SHP77 treated with DMSO at 0.1 percent for 48 hours (cell line): Measurements from ENCODE around the gene ATP2A1.
A peak's percentile ranks its signal among the peaks of the same experiment; 100 is the strongest.
"Not testable (repeated sequence)": the region's sequence is repeated elsewhere in the genome, so short reads cannot be mapped to it uniquely, and the experiment has no call there.

ENCODE experiments used
- DNase-seq: peaks from one replicate; lab custom pipeline; 2025; lab: John Stamatoyannopoulos, UW

ATP2A1 gene

GRCh38 chr16:28910086-28911031 lies 32.1 kb downstream of the ATP2A1 start:
- DNase-seq: peak; percentile 38

GRCh38 chr16:28912558-28912957 lies 34.3 kb downstream of the ATP2A1 start:
- no peak for DNase-seq

- peak; percentile 13 for DNase-seq
Observed at GRCh38 chr16:28913946-28914724, 35.8 kb downstream of the ATP2A1 start.

DNA sequence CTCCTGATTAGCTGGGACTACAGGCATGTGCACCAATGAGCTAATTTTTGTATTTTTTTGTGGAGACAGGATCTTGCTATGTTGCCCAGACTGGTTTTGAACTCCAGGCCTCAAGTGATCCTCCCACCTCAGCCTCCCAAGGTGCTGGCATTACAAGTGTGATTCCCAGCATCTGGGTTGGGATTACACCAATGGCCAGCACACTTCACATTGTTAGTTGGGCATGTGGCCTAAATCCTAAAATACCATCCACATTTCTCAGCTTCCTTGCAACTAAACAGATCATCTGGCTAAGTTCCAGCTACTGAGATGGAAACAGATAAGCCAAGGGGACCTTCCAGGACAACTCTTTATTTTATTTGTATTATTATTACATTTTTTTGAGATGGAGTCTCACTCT lies 36.9 kb downstream of the ATP2A1 start:
- no peak for DNase-seq

- no peak for DNase-seq
Observed at GRCh38 chr16:28917095-28917494, 38.8 kb downstream of the ATP2A1 start.

GRCh38 chr16:28918698-28919097 lies 40.4 kb downstream of the ATP2A1 start:
- no peak for DNase-seq

DNA sequence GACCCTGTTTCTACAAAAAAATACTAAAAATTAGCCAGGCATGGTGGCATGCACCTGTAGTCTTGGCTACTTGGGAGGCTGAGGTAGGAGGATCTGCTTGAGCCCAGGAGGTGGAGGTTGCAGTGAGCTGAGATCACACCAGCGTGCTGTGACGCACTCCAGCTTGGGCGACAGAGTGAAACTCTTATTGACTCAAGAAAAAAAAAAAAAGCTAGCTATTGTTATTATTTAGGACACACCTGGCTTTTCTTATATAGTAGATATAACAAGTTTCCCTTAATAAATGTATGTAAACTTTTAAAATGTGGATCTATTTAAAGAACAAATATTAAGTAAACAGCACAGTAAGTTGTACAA lies 44.9 kb downstream of the ATP2A1 start:
- DNase-seq: no peak

GRCh38 chr16:28923652-28924398 lies 45.5 kb downstream of the ATP2A1 start:
- DNase-seq: no peak

- DNase-seq: no peak
Observed at GRCh38 chr16:28924399-28924761, 46.1 kb downstream of the ATP2A1 start.

DNA sequence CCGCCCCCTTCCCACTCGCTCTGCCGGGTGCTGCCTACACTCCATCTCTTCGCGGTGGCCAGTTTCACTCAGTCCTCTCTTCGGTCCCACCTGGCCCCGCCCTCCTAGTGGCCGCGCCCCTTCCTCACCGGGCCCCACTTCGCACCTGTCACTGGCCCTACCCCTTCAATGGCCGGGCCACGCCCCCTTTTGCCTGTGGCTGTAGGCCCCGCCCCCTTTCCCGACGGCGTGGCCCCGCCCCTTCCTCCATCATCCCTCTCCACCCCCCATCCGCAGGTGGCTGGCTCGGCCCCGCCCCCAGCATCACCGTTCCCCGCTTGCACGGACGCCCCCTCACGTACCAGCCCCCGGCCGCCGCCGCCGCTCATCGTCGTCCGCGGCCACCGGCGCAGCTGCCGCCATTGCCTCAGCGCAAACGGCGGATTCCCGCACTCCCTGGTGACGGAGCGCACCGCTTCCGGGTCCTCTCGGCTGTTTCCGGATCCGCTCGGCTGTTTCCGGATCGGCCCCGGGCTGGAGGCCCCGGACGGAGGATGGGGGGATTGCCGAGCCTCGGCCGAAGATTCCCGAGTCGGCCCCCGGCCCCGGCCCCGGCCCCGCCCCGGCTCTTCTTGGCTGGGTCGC lies 46.6 kb downstream of the ATP2A1 start, which contains the start of gene RABEP2:
Gene RABEP2, minus strand, starts transcription at position 477 of the 624 bp plus-strand sequence. Its CDS starts 75 bp downstream, at position 402.
- DNase-seq: peak; percentile 70

DNA sequence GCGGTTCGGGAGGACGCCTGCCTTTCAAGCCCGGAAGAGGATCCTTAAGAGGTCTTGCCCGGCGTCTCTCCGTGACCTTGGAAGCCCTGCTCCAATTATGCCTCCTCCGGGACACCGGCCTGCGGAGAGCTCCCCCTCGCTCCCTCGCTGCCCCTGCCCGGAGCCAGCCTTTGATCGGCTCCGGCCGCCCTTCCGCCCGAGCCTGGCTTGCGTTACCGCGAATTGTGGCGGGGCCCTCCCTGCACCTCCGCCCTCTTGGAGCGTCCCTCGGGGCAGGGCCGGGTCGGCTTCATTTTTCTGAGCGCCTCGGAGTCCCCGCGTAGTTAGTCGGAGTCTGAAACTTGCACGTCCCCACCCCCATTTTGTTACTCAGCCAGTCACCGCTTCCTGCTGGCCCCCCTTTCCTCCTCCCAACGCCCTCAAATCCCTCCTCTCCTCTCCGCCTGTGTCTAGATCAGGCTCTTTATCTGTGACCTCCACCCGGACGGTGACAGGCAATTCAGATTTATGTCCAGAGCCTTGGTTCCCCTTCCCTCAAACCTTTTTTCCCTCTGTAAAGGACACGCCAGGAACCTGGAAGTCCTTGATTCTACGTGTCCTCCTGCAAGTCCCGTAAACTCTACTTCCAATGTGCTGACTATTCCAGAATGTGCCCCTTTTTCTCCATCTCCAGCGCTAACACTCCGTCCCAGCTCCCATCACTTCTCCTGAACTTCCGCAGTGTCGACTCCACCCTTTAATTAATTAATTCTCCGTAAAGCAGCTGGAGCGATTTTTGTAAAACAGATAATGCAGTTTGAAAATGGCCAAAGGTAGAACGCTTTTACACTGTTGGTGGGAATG lies 47.3 kb downstream of the ATP2A1 start:
- DNase-seq: peak; percentile 47

- DNase-seq: not testable (repeated sequence)
Observed at GRCh38 chr16:28926284-28926683, 48.0 kb downstream of the ATP2A1 start.

DNA sequence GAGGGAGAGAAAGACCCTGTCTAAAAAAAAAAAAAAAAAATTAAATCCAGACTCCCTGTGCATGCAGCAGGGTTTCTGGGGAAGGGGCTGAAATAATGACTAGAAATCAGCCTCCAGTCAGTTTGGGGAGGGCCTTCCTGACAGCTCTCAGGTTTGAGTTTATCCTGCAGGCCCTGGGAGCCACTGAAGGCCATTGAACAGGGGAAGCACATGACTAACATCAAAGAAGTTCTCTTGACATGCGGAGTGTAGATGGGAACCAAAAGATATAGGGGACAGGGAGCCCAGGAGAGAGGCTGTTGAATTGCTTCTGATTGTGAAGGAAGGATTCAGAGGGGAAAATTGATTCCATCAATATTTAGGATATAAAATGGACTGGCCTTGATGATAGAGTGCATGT lies 49.5 kb downstream of the ATP2A1 start:
- no peak for DNase-seq

DNA sequence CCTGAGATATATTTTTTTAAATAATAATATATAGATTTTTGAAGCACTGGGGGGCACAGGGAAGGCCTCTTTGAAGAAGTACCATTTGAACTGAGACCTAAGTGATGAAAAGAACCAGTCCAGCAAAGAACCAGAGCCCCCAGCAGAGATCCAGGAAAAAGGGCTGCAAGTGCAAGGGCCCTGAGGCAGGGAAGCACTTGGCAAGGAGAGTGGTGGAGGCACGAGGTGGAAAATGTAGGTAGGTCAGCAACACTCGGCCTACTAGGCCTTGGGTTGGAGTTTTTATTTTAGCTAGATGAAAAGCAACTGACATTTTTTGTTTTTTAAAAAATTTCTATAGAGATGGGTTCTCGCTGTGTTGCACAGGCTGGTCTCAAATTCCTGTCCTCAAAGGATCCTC lies 51.9 kb downstream of the ATP2A1 start:
- DNase-seq: no peak

GRCh38 chr16:28930652-28931051 lies 52.4 kb downstream of the ATP2A1 start:
- no peak for DNase-seq

DNA sequence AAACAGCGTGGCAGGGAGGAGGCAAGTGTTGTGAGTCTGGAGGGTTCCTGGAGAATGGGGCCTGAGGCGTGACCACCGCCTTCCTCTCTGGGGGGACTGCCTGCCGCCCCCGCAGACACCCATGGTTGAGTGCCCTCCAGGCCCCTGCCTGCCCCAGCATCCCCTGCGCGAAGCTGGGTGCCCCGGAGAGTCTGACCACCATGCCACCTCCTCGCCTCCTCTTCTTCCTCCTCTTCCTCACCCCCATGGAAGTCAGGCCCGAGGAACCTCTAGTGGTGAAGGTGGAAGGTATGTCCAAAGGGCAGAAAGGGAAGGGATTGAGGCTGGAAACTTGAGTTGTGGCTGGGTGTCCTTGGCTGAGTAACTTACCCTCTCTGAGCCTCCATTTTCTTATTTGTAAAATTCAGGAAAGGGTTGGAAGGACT lies 53.5 kb downstream of the ATP2A1 start, which contains the start of gene CD19:
Gene CD19, plus strand, starts transcription at position 171 of the 425 bp plus-strand sequence. Its CDS starts 30 bp downstream, at position 201.
- no peak for DNase-seq

DNA sequence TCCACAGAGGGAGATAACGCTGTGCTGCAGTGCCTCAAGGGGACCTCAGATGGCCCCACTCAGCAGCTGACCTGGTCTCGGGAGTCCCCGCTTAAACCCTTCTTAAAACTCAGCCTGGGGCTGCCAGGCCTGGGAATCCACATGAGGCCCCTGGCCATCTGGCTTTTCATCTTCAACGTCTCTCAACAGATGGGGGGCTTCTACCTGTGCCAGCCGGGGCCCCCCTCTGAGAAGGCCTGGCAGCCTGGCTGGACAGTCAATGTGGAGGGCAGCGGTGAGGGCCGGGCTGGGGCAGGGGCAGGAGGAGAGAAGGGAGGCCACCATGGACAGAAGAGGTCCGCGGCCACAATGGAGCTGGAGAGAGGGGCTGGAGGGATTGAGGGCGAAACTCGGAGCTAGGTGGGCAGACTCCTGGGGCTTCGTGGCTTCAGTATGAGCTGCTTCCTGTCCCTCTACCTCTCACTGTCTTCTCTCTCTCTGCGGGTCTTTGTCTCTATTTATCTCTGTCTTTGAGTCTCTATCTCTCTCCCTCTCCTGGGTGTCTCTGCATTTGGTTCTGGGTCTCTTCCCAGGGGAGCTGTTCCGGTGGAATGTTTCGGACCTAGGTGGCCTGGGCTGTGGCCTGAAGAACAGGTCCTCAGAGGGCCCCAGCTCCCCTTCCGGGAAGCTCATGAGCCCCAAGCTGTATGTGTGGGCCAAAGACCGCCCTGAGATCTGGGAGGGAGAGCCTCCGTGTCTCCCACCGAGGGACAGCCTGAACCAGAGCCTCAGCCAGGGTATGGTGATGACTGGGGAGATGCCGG lies 54.3 kb downstream of the ATP2A1 start:
- DNase-seq: no peak

DNA sequence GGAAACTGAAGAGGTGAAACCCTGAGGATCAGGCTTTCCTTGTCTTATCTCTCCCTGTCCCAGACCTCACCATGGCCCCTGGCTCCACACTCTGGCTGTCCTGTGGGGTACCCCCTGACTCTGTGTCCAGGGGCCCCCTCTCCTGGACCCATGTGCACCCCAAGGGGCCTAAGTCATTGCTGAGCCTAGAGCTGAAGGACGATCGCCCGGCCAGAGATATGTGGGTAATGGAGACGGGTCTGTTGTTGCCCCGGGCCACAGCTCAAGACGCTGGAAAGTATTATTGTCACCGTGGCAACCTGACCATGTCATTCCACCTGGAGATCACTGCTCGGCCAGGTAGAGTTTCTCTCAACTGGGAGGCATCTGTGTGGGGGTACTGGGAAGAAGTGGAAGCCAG lies 54.9 kb downstream of the ATP2A1 start:
- DNase-seq: no peak

- DNase-seq: no peak
Observed at GRCh38 chr16:28935346-28935745, 57.1 kb downstream of the ATP2A1 start.
